Neutrophil (primary cell): ENCODE results near the gene FAM163B.

Source experiments
- H3K27ac ChIP-seq: fragments of 200-600 bp; sonication (generic); 2 replicates; pipeline ENCODE4 v1.5.1; 2016; ENCODE audit warnings: mild to moderate bottlenecking, moderate library complexity
- H3K27me3 ChIP-seq: fragments of 200-600 bp; sonication (generic); 2 replicates; pipeline ENCODE4 v1.6.0; 2016; ENCODE audit warnings: mild to moderate bottlenecking
- H3K36me3 ChIP-seq: fragments of 200-600 bp; sonication (generic); 2 replicates; pipeline ENCODE4 v1.5.1; 2017
- H3K4me1 ChIP-seq, 2 experiments: fragments of 200-600 bp in 1 of 2; sonication (generic) in 1 of 2; 1 replicate in 1 of 2; 2 replicates in 1 of 2; pipeline versions ENCODE4 v1.5.1 to v1.6.1; 2013 to 2016; ENCODE audit warnings: low read depth in 1 of 2, low read length in 1 of 2, mild to moderate bottlenecking in 1 of 2, moderate library complexity in 1 of 2; ENCODE audit not compliant: control insufficient read depth in 1 of 2, insufficient read depth in 1 of 2
- H3K4me3 ChIP-seq, 2 experiments: fragments of 200-600 bp in 1 of 2; sonication (generic) in 1 of 2; 1 replicate in 1 of 2; 2 replicates in 1 of 2; pipeline ENCODE4 v1.5.1; 2013 to 2016; ENCODE audit warnings: low read depth in 1 of 2, low read length in 1 of 2, mild to moderate bottlenecking in 1 of 2, moderate library complexity in 1 of 2
- H3K9me3 ChIP-seq: fragments of 200-600 bp; sonication (generic); 2 replicates; pipeline ENCODE4 v1.5.1; 2016
- TF ChIP-seq, protein P1 (sequence below): fragments of 200-600 bp; sonication (generic); IDR thresholded peaks from 2 replicates; pipeline ENCODE4 v1.5.1; 2016; ENCODE audit warnings: antibody characterized with exemption

FAM163B gene

DNA sequence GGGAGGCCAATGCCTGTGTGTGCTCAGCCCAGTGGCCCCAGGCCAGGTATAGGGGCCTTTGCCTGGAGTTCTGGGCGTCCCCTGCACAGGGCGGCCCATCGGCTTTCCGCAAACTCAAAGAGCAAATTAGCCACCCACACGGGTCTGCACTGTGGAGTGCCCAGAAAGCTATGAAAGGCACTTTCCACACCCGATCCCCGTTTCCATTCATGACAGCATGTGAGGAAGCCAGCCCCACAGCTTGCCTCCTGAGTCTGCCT lies 32.1 kb upstream of the FAM163B start:
- Histone ChIP-seq H3K36me3 (no peaks in the 10 kb centered on the region), H3K27me3 (no peaks in the 10 kb centered on the region), H3K4me1 (no peaks in the 10 kb centered on the region)

DNA sequence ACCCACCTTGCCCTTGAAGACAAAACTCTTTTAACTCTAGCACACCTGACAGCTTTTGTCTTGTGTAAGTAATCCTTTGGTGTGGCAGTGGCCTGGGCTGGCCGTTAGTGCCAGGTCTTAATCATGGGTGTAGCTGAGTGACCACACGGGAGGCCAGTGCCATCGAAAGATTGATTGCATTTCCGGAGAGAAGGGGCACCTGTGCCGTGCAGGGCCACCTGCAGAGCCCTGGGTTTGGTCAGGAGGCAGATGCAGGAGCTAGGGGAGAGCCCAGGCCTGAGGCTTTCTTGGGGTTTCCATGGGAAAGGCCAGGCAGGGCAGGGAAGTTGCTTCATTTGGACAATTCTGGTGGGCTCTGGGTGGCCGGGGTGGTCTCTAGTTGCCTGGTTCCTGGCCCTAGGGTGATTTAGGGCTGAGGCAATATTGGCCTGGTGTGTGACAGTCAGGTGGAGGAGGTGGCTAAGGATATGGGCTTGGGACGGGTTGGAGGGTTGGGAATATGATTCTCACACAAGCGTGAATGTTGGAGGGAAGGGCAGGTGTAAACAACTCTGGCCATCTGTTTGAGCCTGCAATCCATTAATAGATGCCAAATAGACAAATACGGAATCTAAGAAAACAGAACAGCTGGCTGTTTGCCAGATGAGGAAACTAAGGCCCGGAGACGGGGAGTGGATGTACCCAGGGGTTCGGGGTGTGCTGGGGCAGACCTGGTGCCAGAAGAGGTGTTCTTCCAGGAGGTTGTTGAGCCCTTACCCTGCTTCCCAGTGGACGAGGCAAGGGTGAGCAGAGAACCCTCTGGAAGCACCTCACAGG lies 31.6 kb upstream of the FAM163B start:
- no peak overlapping the region for H3K4me3 ChIP-seq
- H3K27me3 ChIP-seq, result no peaks in the 10 kb centered on the region
- no peaks in the 10 kb centered on the region for H3K36me3 ChIP-seq
- TF ChIP-seq, protein P1, sequence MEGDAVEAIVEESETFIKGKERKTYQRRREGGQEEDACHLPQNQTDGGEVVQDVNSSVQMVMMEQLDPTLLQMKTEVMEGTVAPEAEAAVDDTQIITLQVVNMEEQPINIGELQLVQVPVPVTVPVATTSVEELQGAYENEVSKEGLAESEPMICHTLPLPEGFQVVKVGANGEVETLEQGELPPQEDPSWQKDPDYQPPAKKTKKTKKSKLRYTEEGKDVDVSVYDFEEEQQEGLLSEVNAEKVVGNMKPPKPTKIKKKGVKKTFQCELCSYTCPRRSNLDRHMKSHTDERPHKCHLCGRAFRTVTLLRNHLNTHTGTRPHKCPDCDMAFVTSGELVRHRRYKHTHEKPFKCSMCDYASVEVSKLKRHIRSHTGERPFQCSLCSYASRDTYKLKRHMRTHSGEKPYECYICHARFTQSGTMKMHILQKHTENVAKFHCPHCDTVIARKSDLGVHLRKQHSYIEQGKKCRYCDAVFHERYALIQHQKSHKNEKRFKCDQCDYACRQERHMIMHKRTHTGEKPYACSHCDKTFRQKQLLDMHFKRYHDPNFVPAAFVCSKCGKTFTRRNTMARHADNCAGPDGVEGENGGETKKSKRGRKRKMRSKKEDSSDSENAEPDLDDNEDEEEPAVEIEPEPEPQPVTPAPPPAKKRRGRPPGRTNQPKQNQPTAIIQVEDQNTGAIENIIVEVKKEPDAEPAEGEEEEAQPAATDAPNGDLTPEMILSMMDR, result no peak
- no peaks in the 10 kb centered on the region for H3K4me1 ChIP-seq
- no peaks in the 10 kb centered on the region for H3K9me3 ChIP-seq
- H3K27ac ChIP-seq, result no peak overlapping the region

More for the DNA sequence above, 32.1 kb upstream of the FAM163B start:
- Histone ChIP-seq H3K4me3 (no peak overlapping the region), H3K27ac (no peak overlapping the region), H3K9me3 (no peaks in the 10 kb centered on the region)
- TF ChIP-seq, protein P1, result no peak

DNA sequence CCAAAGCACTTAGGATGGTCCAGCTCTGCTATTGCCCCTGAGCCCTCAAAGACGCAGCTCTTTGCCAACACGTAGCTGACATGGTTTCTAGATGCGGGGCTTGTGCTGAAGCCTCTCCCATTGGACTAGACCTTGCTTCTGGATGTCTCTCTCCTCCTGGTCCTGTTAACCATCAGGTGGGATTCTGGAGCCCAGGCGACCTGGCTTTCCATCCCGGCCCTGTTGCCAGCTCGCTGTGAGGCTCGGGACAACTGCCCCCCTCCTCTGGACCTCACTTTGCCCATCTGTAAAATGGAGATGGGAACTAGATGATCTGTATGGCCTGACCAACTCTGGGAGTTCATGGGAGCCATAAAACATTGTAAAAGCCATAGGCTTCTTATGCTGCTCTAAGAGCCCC lies 31.0 kb upstream of the FAM163B start:
- Histone ChIP-seq H3K27me3 (no peaks in the 10 kb centered on the region), H3K4me1 (no peaks in the 10 kb centered on the region), H3K9me3 (no peaks in the 10 kb centered on the region), H3K36me3 (no peaks in the 10 kb centered on the region), H3K27ac (no peak overlapping the region), H3K4me3 (no peak overlapping the region)
- TF ChIP-seq, protein P1, result no peak

DNA sequence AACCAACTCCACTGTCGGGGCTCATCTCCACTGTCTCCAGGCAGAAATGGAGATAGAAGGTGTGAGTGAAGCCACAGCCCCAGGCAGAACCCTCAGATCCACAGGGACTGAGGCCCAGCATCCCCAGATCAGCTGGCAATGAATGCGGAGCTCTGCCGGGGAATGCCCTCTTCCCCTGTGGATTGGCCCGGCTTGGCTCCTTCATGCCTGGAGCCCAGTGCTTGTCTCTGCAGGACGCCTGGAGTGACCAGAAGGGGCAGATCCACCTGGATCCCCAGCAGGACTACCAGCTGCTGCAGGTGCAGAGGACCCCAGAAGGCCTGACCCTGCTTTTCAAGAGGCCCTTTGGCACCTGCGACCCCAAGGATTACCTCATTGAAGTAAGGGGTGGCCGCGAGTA lies 30.4 kb upstream of the FAM163B start:
- TF ChIP-seq, protein P1, result no peak
- H3K27me3 ChIP-seq, result peaks cover 5% of the 10 kb centered on the region
- H3K9me3 ChIP-seq, result no peaks in the 10 kb centered on the region

DNA sequence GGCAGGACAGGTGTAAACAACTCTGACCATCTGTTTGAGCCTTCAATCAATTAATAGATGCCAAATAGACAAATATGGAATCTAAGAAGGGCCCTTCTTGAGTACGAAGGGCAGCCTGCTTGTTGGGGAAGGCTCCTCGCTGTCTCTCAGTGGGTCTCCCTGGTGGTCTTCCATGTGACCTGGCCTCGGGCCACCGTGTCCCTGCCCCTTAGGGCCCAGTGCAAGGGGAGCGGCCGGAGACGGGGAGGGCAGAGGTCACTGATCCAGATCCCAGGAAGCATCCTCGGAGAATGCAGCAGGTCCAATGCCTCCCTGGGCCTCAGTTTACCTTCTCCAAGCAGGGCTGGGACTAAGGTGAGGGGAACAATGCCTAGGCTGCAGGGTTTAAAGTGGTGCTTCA lies 29.5 kb upstream of the FAM163B start:
- Histone ChIP-seq H3K4me3 (no peak overlapping the region), H3K9me3 (no peaks in the 10 kb centered on the region), H3K27ac (no peak overlapping the region), H3K4me1 (no peaks in the 10 kb centered on the region), H3K36me3 (no peaks in the 10 kb centered on the region), H3K27me3 (peaks cover 13% of the 10 kb centered on the region)
- TF ChIP-seq, protein P1, result no peak

More for the DNA sequence above, 30.4 kb upstream of the FAM163B start:
- Histone ChIP-seq H3K27ac (no peak overlapping the region), H3K4me3 (no peak overlapping the region), H3K4me1 (no peaks in the 10 kb centered on the region), H3K36me3 (no peaks in the 10 kb centered on the region)
